H1 (cell line): ENCODE data around the gene GTPBP6. TPM values are rescaled to one million over a fixed set of nuclear protein-coding genes. Genes with fewer than 3 reads are reported as not detected.

Experiments used
- CTCF ChIA-PET: fragments of 300-600 bp; sonication (Branson Sonifier 250); formaldehyde crosslinking; loops from one replicate; lab custom pipeline; 2021; ENCODE audit not compliant: partially characterized antibody; lab: Charles Lee
- POLR2A ChIA-PET: fragments of 300-600 bp; sonication (Branson Sonifier 250); formaldehyde crosslinking; loops from one replicate; lab custom pipeline; 2021; ENCODE audit warnings: inconsistent platforms; ENCODE audit not compliant: partially characterized antibody; lab: Charles Lee
- DNase-seq, 2 experiments: peaks; one replicate each; pipeline versions ENCODE4 v3.0.0 to v3.0.0-alpha.2; 2010 to 2022; ENCODE audit warnings: low spot score in 2 of 2, low read depth in 1 of 2, mixed read lengths in 1 of 2
- FAIRE-seq: peaks from 2 replicates; lab custom pipeline; 2011; peaks lifted over from hg19 to GRCh38; lab: Jason Lieb, UNC
- H2AFZ ChIP-seq: 2 replicates; pipeline ENCODE4 v1.8.1; 2012; ENCODE audit warnings: low read length, inconsistent platforms
- H2AK5ac ChIP-seq: 2 replicates; pipeline ENCODE4 v1.6.1; 2013; ENCODE audit warnings: low read depth, low read length
- H2BK120ac ChIP-seq: replicated peaks from 2 replicates; pipeline ENCODE3; 2013; ENCODE audit warnings: low read depth, low read length, inconsistent platforms
- H2BK12ac ChIP-seq: 2 replicates; pipeline ENCODE4 v1.6.1; 2013; ENCODE audit warnings: low read depth, low read length
- H2BK15ac ChIP-seq: 2 replicates; pipeline ENCODE4 v1.6.1; 2013; ENCODE audit warnings: low read length
- H2BK20ac ChIP-seq: 2 replicates; pipeline ENCODE4 v1.6.1; 2013; ENCODE audit warnings: low read length
- H2BK5ac ChIP-seq: 2 replicates; pipeline ENCODE4 v1.6.1; 2013; ENCODE audit warnings: low read depth, low read length
- H3K14ac ChIP-seq: 2 replicates; pipeline ENCODE4 v1.6.1; 2013; ENCODE audit warnings: inconsistent platforms; ENCODE audit not compliant: insufficient read length
- H3K18ac ChIP-seq: 2 replicates; pipeline ENCODE4 v1.6.1; 2013; ENCODE audit warnings: low read length; ENCODE audit errors: extremely low read depth
- H3K23ac ChIP-seq: 2 replicates; pipeline ENCODE4 v1.6.1; 2013; ENCODE audit warnings: inconsistent platforms; ENCODE audit not compliant: insufficient read length
- H3K23me2 ChIP-seq: 2 replicates; pipeline ENCODE4 v1.6.1; 2013; ENCODE audit warnings: low read depth, low read length
- H3K27ac ChIP-seq: 2 replicates; pipeline ENCODE4 v1.6.1; 2011; ENCODE audit warnings: low read depth, low read length, inconsistent platforms
- H3K27me3 ChIP-seq, 4 experiments: replicated peaks in 1 of 4; 1 replicate in 1 of 4; 2 replicates in 3 of 4; pipeline versions ENCODE4 v1.6.1 to v1.8.1; 2011 to 2013; ENCODE audit warnings: low read length in 3 of 4, mild to moderate bottlenecking in 3 of 4, inconsistent platforms in 2 of 4, mixed read lengths in 2 of 4, moderate library complexity in 1 of 4; ENCODE audit not compliant: control insufficient read depth in 3 of 4, insufficient read depth in 3 of 4; ENCODE audit errors: extremely low read depth in 1 of 4
- H3K36me3 ChIP-seq, 4 experiments: 2 replicates each; pipeline versions ENCODE4 v1.6.1 to v1.8.1; 2011 to 2013; ENCODE audit warnings: mild to moderate bottlenecking in 4 of 4, low read length in 3 of 4, moderate library complexity in 2 of 4, control low read depth in 1 of 4, inconsistent platforms in 1 of 4; ENCODE audit not compliant: insufficient read depth in 4 of 4, control insufficient read depth in 2 of 4
- H3K4ac ChIP-seq: replicated peaks from 2 replicates; pipeline ENCODE3; 2013; ENCODE audit warnings: low read length, low read depth, mixed read lengths, inconsistent platforms; ENCODE audit not compliant: insufficient read length
- H3K4me1 ChIP-seq, 4 experiments: replicated peaks in 1 of 4; 1 replicate in 1 of 4; 2 replicates in 3 of 4; pipeline versions ENCODE4 v1.6.1 to v1.8.1; 2011 to 2013; ENCODE audit warnings: low read length in 3 of 4, inconsistent platforms in 2 of 4, mixed read lengths in 1 of 4; ENCODE audit not compliant: insufficient read depth in 4 of 4, control insufficient read depth in 3 of 4
- H3K4me2 ChIP-seq, 2 experiments: 2 replicates each; pipeline versions ENCODE4 v1.6.1 to v1.8.1; 2011 to 2013; ENCODE audit warnings: low read depth in 2 of 2, low read length in 2 of 2, control low read depth in 1 of 2, inconsistent platforms in 1 of 2, mild to moderate bottlenecking in 1 of 2; ENCODE audit not compliant: insufficient read depth in 1 of 2
- H3K4me3 ChIP-seq, 4 experiments: fragments of 200-600, 300-600 bp in 1 of 4; sonication (generic), shearing (Covaris generic), sonication (Bioruptor Twin) in 1 of 4; 2 replicates each; pipeline versions ENCODE4 v1.5.1 to v1.8.1; 2011 to 2016; ENCODE audit warnings: low read length in 4 of 4, low read depth in 3 of 4, control low read depth in 2 of 4, inconsistent platforms in 2 of 4, mild to moderate bottlenecking in 2 of 4, mixed read lengths in 1 of 4, moderate library complexity in 1 of 4; ENCODE audit not compliant: insufficient read depth in 2 of 4; ENCODE audit errors: extremely low read depth in 1 of 4
- H3K56ac ChIP-seq: replicated peaks from 2 replicates; pipeline ENCODE3; 2013; ENCODE audit warnings: low read depth, mild to moderate bottlenecking, mixed read lengths, low read length, inconsistent platforms; ENCODE audit not compliant: insufficient read length
- H3K79me1 ChIP-seq: 2 replicates; pipeline ENCODE4 v1.6.1; 2013; ENCODE audit warnings: low read depth, low read length, control low read depth
- H3K79me2 ChIP-seq, 2 experiments: 2 replicates each; pipeline versions ENCODE4 v1.6.1 to v1.8.1; 2012 to 2013; ENCODE audit warnings: low read length in 2 of 2, mild to moderate bottlenecking in 2 of 2, inconsistent platforms in 1 of 2; ENCODE audit not compliant: insufficient read depth in 2 of 2, control insufficient read depth in 1 of 2
- H3K9ac ChIP-seq, 4 experiments: replicated peaks in 1 of 4; 1 replicate in 1 of 4; 2 replicates in 3 of 4; pipeline versions ENCODE4 v1.6.1 to v1.8.1; 2011 to 2013; ENCODE audit warnings: low read depth in 3 of 4, low read length in 3 of 4, control low read depth in 2 of 4, mild to moderate bottlenecking in 2 of 4, moderate library complexity in 2 of 4, inconsistent platforms in 1 of 4; ENCODE audit errors: extremely low read depth in 1 of 4
- H3K9me3 ChIP-seq, 2 experiments: 2 replicates each; pipeline versions ENCODE4 v1.6.1 to v1.8.1; 2012 to 2013; ENCODE audit warnings: mild to moderate bottlenecking in 2 of 2, moderate library complexity in 2 of 2, control low read depth in 1 of 2, inconsistent platforms in 1 of 2, low read depth in 1 of 2, low read length in 1 of 2, mixed read lengths in 1 of 2; ENCODE audit not compliant: insufficient read depth in 2 of 2
- H4K20me1 ChIP-seq, 2 experiments: replicated peaks in 1 of 2; 2 replicates each; pipeline versions ENCODE3 to v1.8.1; 2011 to 2013; ENCODE audit warnings: inconsistent platforms in 2 of 2, low read length in 2 of 2, mild to moderate bottlenecking in 1 of 2; ENCODE audit not compliant: insufficient read depth in 2 of 2, control insufficient read depth in 1 of 2
- H4K5ac ChIP-seq: 2 replicates; pipeline ENCODE4 v1.6.1; 2013; ENCODE audit warnings: low read length, low read depth, mixed read lengths, inconsistent platforms; ENCODE audit not compliant: insufficient read length
- H4K8ac ChIP-seq: 2 replicates; pipeline ENCODE4 v1.8.0; 2013; ENCODE audit warnings: mild to moderate bottlenecking, moderate library complexity, low read length, inconsistent platforms; ENCODE audit not compliant: insufficient read depth; ENCODE audit errors: extremely low read depth
- H4K91ac ChIP-seq: replicated peaks from 2 replicates; pipeline ENCODE3; 2013; ENCODE audit warnings: low read length, mixed read lengths, inconsistent platforms; ENCODE audit not compliant: insufficient read length
- CBX8 ChIP-seq: fragments of 300-800, 300-1000 bp; sonication (generic); IDR thresholded peaks from 2 replicates; pipeline ENCODE4 v1.7.1; 2016; ENCODE audit warnings: low read depth, low read length, borderline replicate concordance
- GABPA ChIP-seq: IDR thresholded peaks from 2 replicates; pipeline ENCODE4 v1.6.1; 2011; ENCODE audit warnings: mild to moderate bottlenecking, low read length, moderate library complexity, borderline replicate concordance; ENCODE audit not compliant: insufficient read depth
- KDM1A ChIP-seq: fragments of 200-600, 300-600 bp; sonication (generic); IDR thresholded peaks from 2 replicates; pipeline ENCODE4 v1.7.1; 2016; ENCODE audit warnings: mild to moderate bottlenecking, low read length, borderline replicate concordance
- POLR2AphosphoS5 ChIP-seq: IDR thresholded peaks from 2 replicates; pipeline ENCODE4 v1.6.1; 2011; ENCODE audit warnings: low read depth, low read length
- SUZ12 ChIP-seq: fragments of 200-600 bp; sonication (generic); IDR thresholded peaks from 2 replicates; pipeline ENCODE4 v1.6.1; 2012; ENCODE audit warnings: mild to moderate bottlenecking, inconsistent platforms, low read length, moderate library complexity, mixed read lengths
- TBP ChIP-seq: IDR thresholded peaks from 2 replicates; pipeline ENCODE4 v1.6.1; 2011; ENCODE audit warnings: low read depth, low read length, improper control_type of control experiment
- YY1 ChIP-seq: IDR thresholded peaks from 2 replicates; pipeline ENCODE4 v1.6.1; 2011; ENCODE audit warnings: low read depth, mild to moderate bottlenecking, low read length
- WGBS, 2 experiments: shearing (Covaris generic) in 1 of 2; methylation state at CpG; one replicate each; pipeline versions ENCODE4 v1.1.6 to v1.1.7; 2013 to 2015; ENCODE audit warnings: low lambda C conversion rate in 2 of 2, mixed read lengths in 2 of 2, inconsistent platforms in 1 of 2, low coverage in 1 of 2, missing lambda C conversion rate in 1 of 2; ENCODE audit not compliant: insufficient replicate concordance in 2 of 2, insufficient coverage in 1 of 2, insufficient read length in 1 of 2; ENCODE audit errors: extremely low coverage in 1 of 2, missing lambda C conversion rate in 1 of 2; 5-methylcytosine and 5-hydroxymethylcytosine counted together
- polyA plus RNA-seq, 7 experiments: library from polyadenylated mRNA; depleted of rRNA in 3 of 7; stranded (reverse) in 5 of 7; unstranded in 2 of 7; fragments of >200 nt in 5 of 7; fragments of 200-250 nt in 2 of 7; gene quantifications; 1 replicate in 5 of 7; 2 replicates in 1 of 7; 4 replicates in 1 of 7; pipeline versions ENCODE4 v1.2.1 to v1.2.3, GENCODE V29; 2011 to 2013; ENCODE audit warnings: missing spikeins in 2 of 7, mixed read lengths in 2 of 7
- total RNA-seq: library from RNA; stranded (reverse); fragmentation: NEBNext Ultra II Directional; extraction: Animal tissue kit (Norgen Biotek cat#: 25700); gene quantifications from 2 replicates; pipeline ENCODE4 v1.2.1, GENCODE V29; 2021
- TF ChIP-seq, protein P1 (sequence below): IDR thresholded peaks from 2 replicates; pipeline ENCODE4 v1.6.1; 2012; ENCODE audit warnings: low read length, inconsistent platforms

GTPBP6 gene
- total and polyA plus RNA-seq, 2 of the 8 experiments (the other 6 are each of a cell fraction or from before 2014, with no cell fraction given): 33.9 to 57.1 TPM

DNA sequence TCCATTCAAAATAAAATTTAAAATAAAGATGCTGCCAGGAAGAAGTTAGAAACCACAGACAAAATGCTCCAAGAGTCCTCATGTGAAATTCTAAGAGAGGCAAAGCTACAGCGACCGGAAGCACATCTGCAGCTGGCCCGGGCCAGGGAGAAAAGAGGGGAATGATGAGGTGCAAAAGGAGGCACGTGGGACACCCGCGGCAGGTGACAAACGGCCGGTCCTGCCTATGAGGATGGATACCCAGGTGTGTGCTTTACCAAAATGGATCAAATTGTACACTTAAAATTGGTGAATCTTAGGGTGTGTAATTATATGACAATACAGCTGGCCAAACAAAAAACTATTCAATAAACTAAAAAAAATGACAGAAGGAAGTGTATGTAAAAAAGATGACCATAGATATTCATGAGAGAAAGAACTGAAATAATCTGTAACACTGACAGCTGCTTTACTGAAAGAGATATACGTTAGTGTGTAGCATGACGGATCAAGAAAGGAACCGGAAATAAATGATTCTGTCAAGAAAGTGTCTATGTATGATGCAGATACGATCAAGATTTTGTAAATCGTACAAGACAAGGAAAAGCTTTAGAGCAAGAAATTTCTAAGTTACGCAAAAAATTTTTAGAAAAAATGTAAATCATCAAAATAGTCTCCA lies 38.6 kb upstream of the GTPBP6 start:
- Histone ChIP-seq H4K5ac (no peak overlapping the region), H3K4me2 (no peak overlapping the region), H2BK15ac (no peak overlapping the region), H2BK20ac (no peak overlapping the region), H4K91ac (no peak overlapping the region), H2BK120ac (no peak overlapping the region), H3K18ac (no peak overlapping the region), H4K20me1 (peaks cover 4 to 20% of the 10 kb centered on the region in 2 experiments), H3K4ac (no peak overlapping the region), H3K23ac (no peak overlapping the region), H3K14ac (no peak overlapping the region), H3K27ac (no peak overlapping the region), H3K4me3 (no peak overlapping the region), H2AK5ac (no peak overlapping the region), H3K9me3 (peaks cover 0 to 4% of the 10 kb centered on the region in 2 experiments; a peak in 1 of 4 replicates), H2BK5ac (no peak overlapping the region), H3K23me2 (no peaks in the 10 kb centered on the region), H4K8ac (no peak overlapping the region), H3K79me1 (peaks cover 10% of the 10 kb centered on the region), H3K56ac (no peak overlapping the region), H3K27me3 (no peaks in the 10 kb centered on the region), H2AFZ (no peak overlapping the region), H3K36me3 (peaks cover 4 to 35% (median 16%) of the 10 kb centered on the region in 4 experiments; a peak in 6 of 8 replicates), H3K9ac (no peak overlapping the region), H2BK12ac (no peak overlapping the region), H3K4me1 (no peaks in the 10 kb centered on the region), H3K79me2 (peaks cover 0 to 63% of the 10 kb centered on the region in 2 experiments; a peak in 2 of 4 replicates)
- DNase-seq (no peak), FAIRE-seq (no peak)
- ChIA-PET CTCF (no interaction called here), POLR2A (no interaction called here)
- WGBS, 2 experiments: 89% methylated on average over 14 of the region's 14 CpGs; no CpG with 5 or more reads in 1 of the 2 experiments
- TF ChIP-seq GABPA (no peak), SUZ12 (no peak), YY1 (no peak), TBP (no peak), POLR2AphosphoS5 (no peak), CBX8 (no peak), KDM1A (no peak)
- TF ChIP-seq, protein P1, sequence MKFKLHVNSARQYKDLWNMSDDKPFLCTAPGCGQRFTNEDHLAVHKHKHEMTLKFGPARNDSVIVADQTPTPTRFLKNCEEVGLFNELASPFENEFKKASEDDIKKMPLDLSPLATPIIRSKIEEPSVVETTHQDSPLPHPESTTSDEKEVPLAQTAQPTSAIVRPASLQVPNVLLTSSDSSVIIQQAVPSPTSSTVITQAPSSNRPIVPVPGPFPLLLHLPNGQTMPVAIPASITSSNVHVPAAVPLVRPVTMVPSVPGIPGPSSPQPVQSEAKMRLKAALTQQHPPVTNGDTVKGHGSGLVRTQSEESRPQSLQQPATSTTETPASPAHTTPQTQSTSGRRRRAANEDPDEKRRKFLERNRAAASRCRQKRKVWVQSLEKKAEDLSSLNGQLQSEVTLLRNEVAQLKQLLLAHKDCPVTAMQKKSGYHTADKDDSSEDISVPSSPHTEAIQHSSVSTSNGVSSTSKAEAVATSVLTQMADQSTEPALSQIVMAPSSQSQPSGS: no peak
